ENCODE results near the gene CFAP92.

The CFAP92 gene

GRCh38 chr3:129006864-129007263 is 13.0 kb upstream of the CFAP92 start:
- no CpG with 5 or more reads among the region's 3 CpGs for WGBS (ENCODE audit: insufficient coverage, insufficient read length)

GRCh38 chr3:129005526-129006303 is 11.8 kb upstream of the CFAP92 start:
- no peak overlapping the region for H3K27ac ChIP-seq (ENCODE audit: low read length)
- H3K4me1 ChIP-seq (ENCODE audit: control insufficient read depth, insufficient read depth, low read length), result no peaks in the 10 kb centered on the region
- DNase-seq (ENCODE audit: low read depth, low spot score), result no peak
- H3K27me3 ChIP-seq (ENCODE audit: control insufficient read depth, insufficient read depth, low read length), result peaks cover 39% of the 10 kb centered on the region
- no CpG with 5 or more reads among the region's 4 CpGs for WGBS (ENCODE audit: insufficient coverage, insufficient read length)
- no peak overlapping the region for H3K4me3 ChIP-seq (ENCODE audit: low read length)
- H3K36me3 ChIP-seq (ENCODE audit: control insufficient read depth, insufficient read depth, low read length), result no peaks in the 10 kb centered on the region
- no peaks in the 10 kb centered on the region for H3K9me3 ChIP-seq (ENCODE audit: control insufficient read depth, insufficient read depth, low read length)

More at GRCh38 chr3:129006864-129007263, 13.0 kb upstream of the CFAP92 start:
- peaks cover 27% of the 10 kb centered on the region for H3K27me3 ChIP-seq (ENCODE audit: control insufficient read depth, insufficient read depth, low read length)
- H3K36me3 ChIP-seq (ENCODE audit: control insufficient read depth, insufficient read depth, low read length), result no peaks in the 10 kb centered on the region
- no peak for DNase-seq (ENCODE audit: low read depth, low spot score)
- no peak overlapping the region for H3K27ac ChIP-seq (ENCODE audit: low read length)
- no peaks in the 10 kb centered on the region for H3K9me3 ChIP-seq (ENCODE audit: control insufficient read depth, insufficient read depth, low read length)
- no peak overlapping the region for H3K4me3 ChIP-seq (ENCODE audit: low read length)
- no peaks in the 10 kb centered on the region for H3K4me1 ChIP-seq (ENCODE audit: control insufficient read depth, insufficient read depth, low read length)

GRCh38 chr3:129004639-129005295 is 10.9 kb upstream of the CFAP92 start:
- DNase-seq (ENCODE audit: low read depth, low spot score), result no peak
- H3K4me1 ChIP-seq (ENCODE audit: control insufficient read depth, insufficient read depth, low read length), result no peaks in the 10 kb centered on the region
- peaks cover 48% of the 10 kb centered on the region for H3K27me3 ChIP-seq (ENCODE audit: control insufficient read depth, insufficient read depth, low read length)
- no peaks in the 10 kb centered on the region for H3K36me3 ChIP-seq (ENCODE audit: control insufficient read depth, insufficient read depth, low read length)
- no peak overlapping the region for H3K4me3 ChIP-seq (ENCODE audit: low read length)
- no peaks in the 10 kb centered on the region for H3K9me3 ChIP-seq (ENCODE audit: control insufficient read depth, insufficient read depth, low read length)
- H3K27ac ChIP-seq (ENCODE audit: low read length), result no peak overlapping the region
- no CpG with 5 or more reads among the region's 6 CpGs for WGBS (ENCODE audit: insufficient coverage, insufficient read length)

GRCh38 chr3:129003578-129004112 is 9.8 kb upstream of the CFAP92 start:
- Histone ChIP-seq H3K27ac (ENCODE audit: low read length) (no peak overlapping the region), H3K36me3 (ENCODE audit: control insufficient read depth, insufficient read depth, low read length) (no peaks in the 10 kb centered on the region), H3K27me3 (ENCODE audit: control insufficient read depth, insufficient read depth, low read length) (peaks cover 50% of the 10 kb centered on the region), H3K4me3 (ENCODE audit: low read length) (peak overlapping the region; percentile 24; the same call in 1 of the 2 replicates), H3K9me3 (ENCODE audit: control insufficient read depth, insufficient read depth, low read length) (no peaks in the 10 kb centered on the region), H3K4me1 (ENCODE audit: control insufficient read depth, insufficient read depth, low read length) (no peaks in the 10 kb centered on the region)
- WGBS (ENCODE audit: insufficient coverage, insufficient read length), result no CpG with 5 or more reads among the region's 55 CpGs
- DNase-seq (ENCODE audit: low read depth, low spot score), result no peak

GRCh38 chr3:129002573-129003569 is 9.0 kb upstream of the CFAP92 start:
- Histone ChIP-seq H3K9me3 (ENCODE audit: control insufficient read depth, insufficient read depth, low read length) (no peaks in the 10 kb centered on the region), H3K4me3 (ENCODE audit: low read length) (no peak overlapping the region), H3K36me3 (ENCODE audit: control insufficient read depth, insufficient read depth, low read length) (no peaks in the 10 kb centered on the region), H3K27ac (ENCODE audit: low read length) (no peak overlapping the region), H3K27me3 (ENCODE audit: control insufficient read depth, insufficient read depth, low read length) (peaks cover 50% of the 10 kb centered on the region), H3K4me1 (ENCODE audit: control insufficient read depth, insufficient read depth, low read length) (no peaks in the 10 kb centered on the region)
- DNase-seq (ENCODE audit: low read depth, low spot score), result no peak
- WGBS (ENCODE audit: insufficient coverage, insufficient read length), result no CpG with 5 or more reads among the region's 28 CpGs

- H3K36me3 ChIP-seq (ENCODE audit: control insufficient read depth, insufficient read depth, low read length), result no peaks in the 10 kb centered on the region
- H3K4me3 ChIP-seq (ENCODE audit: low read length), result peak overlapping the region; percentile 60
- DNase-seq (ENCODE audit: low read depth, low spot score), result no peak
- no CpG with 5 or more reads among the region's 81 CpGs for WGBS (ENCODE audit: insufficient coverage, insufficient read length)
- no peak overlapping the region for H3K27ac ChIP-seq (ENCODE audit: low read length)
- no peaks in the 10 kb centered on the region for H3K9me3 ChIP-seq (ENCODE audit: control insufficient read depth, insufficient read depth, low read length)
- peaks cover 50% of the 10 kb centered on the region for H3K27me3 ChIP-seq (ENCODE audit: control insufficient read depth, insufficient read depth, low read length)
- H3K4me1 ChIP-seq (ENCODE audit: control insufficient read depth, insufficient read depth, low read length), result no peaks in the 10 kb centered on the region
These were observed 8.1 kb upstream of the CFAP92 start for GRCh38 chr3:129001806-129002572.

GRCh38 chr3:129001101-129001805 is 7.4 kb upstream of the CFAP92 start, which contains the start of gene EFCC1:
EFCC1 (plus strand) TSS chr3:129001304; CDS start chr3:129001629, 325 bp downstream.
- H3K9me3 ChIP-seq (ENCODE audit: control insufficient read depth, insufficient read depth, low read length), result no peaks in the 10 kb centered on the region
- H3K4me1 ChIP-seq (ENCODE audit: control insufficient read depth, insufficient read depth, low read length), result no peaks in the 10 kb centered on the region
- H3K4me3 ChIP-seq (ENCODE audit: low read length), result peak within 1 kb of the TSS; percentile 60
- DNase-seq (ENCODE audit: low read depth, low spot score), result no peak
- WGBS (ENCODE audit: insufficient coverage, insufficient read length), result no CpG with 5 or more reads among the region's 74 CpGs
- peaks cover 50% of the 10 kb centered on the region for H3K27me3 ChIP-seq (ENCODE audit: control insufficient read depth, insufficient read depth, low read length)
- H3K36me3 ChIP-seq (ENCODE audit: control insufficient read depth, insufficient read depth, low read length), result no peaks in the 10 kb centered on the region
- H3K27ac ChIP-seq (ENCODE audit: low read length), result no peak within 1 kb of the TSS

- DNase-seq (ENCODE audit: low read depth, low spot score), result no peak
- no CpG with 5 or more reads among the region's 15 CpGs for WGBS (ENCODE audit: insufficient coverage, insufficient read length)
- Histone ChIP-seq H3K9me3 (ENCODE audit: control insufficient read depth, insufficient read depth, low read length) (no peaks in the 10 kb centered on the region), H3K27me3 (ENCODE audit: control insufficient read depth, insufficient read depth, low read length) (peaks cover 52% of the 10 kb centered on the region), H3K4me1 (ENCODE audit: control insufficient read depth, insufficient read depth, low read length) (no peaks in the 10 kb centered on the region), H3K27ac (ENCODE audit: low read length) (no peak overlapping the region), H3K4me3 (ENCODE audit: low read length) (peak overlapping the region; percentile 60; the same call in 1 of the 2 replicates), H3K36me3 (ENCODE audit: control insufficient read depth, insufficient read depth, low read length) (no peaks in the 10 kb centered on the region)
These were observed 6.8 kb upstream of the CFAP92 start for GRCh38 chr3:129000742-129001100.

- H3K27me3 ChIP-seq (ENCODE audit: control insufficient read depth, insufficient read depth, low read length), result peaks cover 45% of the 10 kb centered on the region
- no peak for DNase-seq (ENCODE audit: low read depth, low spot score)
- WGBS (ENCODE audit: insufficient coverage, insufficient read length), result no CpG with 5 or more reads among the region's 5 CpGs
- H3K9me3 ChIP-seq (ENCODE audit: control insufficient read depth, insufficient read depth, low read length), result no peaks in the 10 kb centered on the region
- H3K4me1 ChIP-seq (ENCODE audit: control insufficient read depth, insufficient read depth, low read length), result peaks cover 1% of the 10 kb centered on the region; the same call in 1 of the 2 replicates
- no peak overlapping the region for H3K4me3 ChIP-seq (ENCODE audit: low read length)
- no peaks in the 10 kb centered on the region for H3K36me3 ChIP-seq (ENCODE audit: control insufficient read depth, insufficient read depth, low read length)
- no peak overlapping the region for H3K27ac ChIP-seq (ENCODE audit: low read length)
These were observed 5.2 kb upstream of the CFAP92 start for GRCh38 chr3:128999102-128999501.

All from iPS DF 6.9 (cell line).